ENCODE measurements around the gene OTOS. TPM values are rescaled to one million over a fixed set of nuclear protein-coding genes. Genes with fewer than 3 reads are reported as not detected.

Gene OTOS
- total RNA-seq, 1 donor from 2014 or later: not detected

DNA sequence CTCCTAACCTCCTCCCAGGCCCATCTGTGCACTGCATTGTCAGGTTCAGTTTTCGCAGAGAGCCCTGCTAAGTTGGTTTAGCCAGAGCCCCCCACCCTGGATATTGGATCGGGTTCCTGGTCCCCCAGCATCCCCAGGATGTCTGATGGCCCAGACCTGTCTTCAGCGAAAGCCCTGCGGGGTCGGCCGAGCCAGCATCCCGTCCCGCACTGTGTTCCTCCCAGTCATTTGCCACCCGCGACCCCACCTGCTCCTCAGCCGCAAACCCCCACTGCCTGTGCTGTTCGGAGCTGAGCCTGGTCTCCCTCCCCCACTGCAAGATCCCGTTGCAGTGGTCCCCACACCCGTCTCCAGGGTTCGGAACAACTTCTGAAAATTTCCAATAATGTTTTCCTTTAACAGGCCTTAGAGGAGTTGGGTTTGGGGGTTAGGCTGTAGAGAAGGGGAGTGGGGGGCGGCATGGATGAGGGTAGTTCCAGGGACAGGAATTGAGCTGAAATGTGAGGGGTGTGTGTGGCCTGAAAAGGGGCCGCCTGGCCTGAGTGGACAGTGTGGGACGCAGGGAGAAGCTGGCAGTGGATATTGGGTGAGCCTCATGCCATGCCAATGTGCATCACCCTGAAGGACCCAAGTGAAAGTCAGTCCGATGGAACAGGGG lies 2.7 kb downstream of the OTOS start:
- ATAC-seq: no peak
- DNase-seq: no peak
- no peaks in the 10 kb centered on the region for H3K9me3 ChIP-seq
- intact Hi-C loops (cut with DNase I): no loop called here
- no peak overlapping the region for H3K4me3 ChIP-seq
- H3K27ac ChIP-seq: no peak overlapping the region
- peaks cover 10% of the 10 kb centered on the region for H3K36me3 ChIP-seq
- no peak for TF ChIP-seq CTCF (IDR thresholded peaks at IDR 0.05)
- H3K4me1 ChIP-seq: peaks cover 16% of the 10 kb centered on the region
- peaks cover 1% of the 10 kb centered on the region for H3K27me3 ChIP-seq (ENCODE audit: low read depth)

- H3K27ac ChIP-seq: peak overlapping the region; percentile 77
- H3K27me3 ChIP-seq (ENCODE audit: low read depth): no peaks in the 10 kb centered on the region
- H3K9me3 ChIP-seq: no peaks in the 10 kb centered on the region
- peak; percentile 32 to 40 for ATAC-seq
- H3K4me3 ChIP-seq: peak overlapping the region; percentile 99
- H3K36me3 ChIP-seq: peaks cover 20% of the 10 kb centered on the region
- intact Hi-C loops (cut with DNase I): no loop called here
- TF ChIP-seq CTCF (IDR thresholded peaks at IDR 0.05): no peak
- DNase-seq: no peak
- peaks cover 16% of the 10 kb centered on the region for H3K4me1 ChIP-seq
Observed at GRCh38 chr2:240136671-240137292, 3.7 kb downstream of the OTOS start.

DNA sequence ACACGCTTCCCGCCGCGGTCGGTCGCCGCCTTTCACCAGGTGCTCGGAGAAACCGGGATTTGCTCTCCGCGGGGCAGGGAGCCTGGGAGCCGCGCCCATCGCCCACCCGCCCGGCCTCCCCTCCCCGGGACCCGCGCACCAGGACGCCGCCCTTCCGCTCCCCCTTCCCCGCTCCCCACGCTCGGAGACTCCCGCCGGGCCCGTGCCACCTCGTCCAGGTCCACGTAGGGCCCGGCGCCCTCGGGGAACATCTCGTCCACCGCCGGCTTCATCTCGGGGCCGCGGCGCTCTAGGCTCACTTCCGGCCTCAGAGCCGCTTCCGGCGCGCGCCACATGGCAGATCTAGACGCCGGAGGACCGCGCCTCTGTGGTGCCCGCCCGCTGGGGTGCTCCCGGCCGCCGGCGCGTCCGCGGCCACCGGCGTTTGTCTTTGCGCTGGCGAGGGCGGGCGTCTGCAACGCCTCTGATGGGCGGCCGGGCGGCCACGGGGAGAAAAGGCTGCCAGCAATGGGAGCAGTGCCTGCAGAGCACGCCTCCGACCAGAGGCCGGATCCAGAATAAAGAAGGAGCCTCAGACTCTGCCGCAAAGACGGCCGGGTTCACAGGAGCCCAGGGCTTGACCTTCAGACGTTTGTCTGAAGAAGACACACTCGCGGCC lies 4.3 kb downstream of the OTOS start, which contains the start of gene COPS9:
COPS9 (minus strand) TSS at position 293 of the 658 bp plus-strand sequence; CDS start at position 272, 21 bp downstream.
- DNase-seq: peak; percentile 93
- Histone ChIP-seq H3K4me1 (peaks cover 16% of the 10 kb centered on the region), H3K4me3 (peak within 1 kb of the TSS; percentile 99), H3K27ac (peak within 1 kb of the TSS; percentile 77), H3K36me3 (peaks cover 26% of the 10 kb centered on the region), H3K27me3 (ENCODE audit: low read depth) (no peaks in the 10 kb centered on the region), H3K9me3 (no peaks in the 10 kb centered on the region)
- intact Hi-C loops (cut with DNase I): no loop called here
- TF ChIP-seq CTCF (IDR thresholded peaks at IDR 0.05): no peak
- ATAC-seq: peak; percentile 97 to 99

DNA sequence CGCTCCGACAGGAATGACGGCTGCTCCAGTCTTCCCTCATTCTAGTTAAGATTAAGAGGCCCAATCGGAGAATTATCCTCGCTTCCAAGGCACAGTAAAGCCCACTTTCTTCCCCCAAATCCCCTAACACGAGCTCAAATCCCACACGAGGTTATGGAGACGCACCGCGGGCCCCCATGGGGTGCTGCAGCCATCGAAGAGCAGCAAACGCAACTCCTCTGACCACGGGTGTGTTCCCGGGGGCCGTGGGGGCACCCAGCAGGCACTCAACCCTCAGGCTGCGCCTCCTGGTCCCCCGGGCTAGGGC lies 4.8 kb downstream of the OTOS start:
- H3K36me3 ChIP-seq: peaks cover 31% of the 10 kb centered on the region
- no peak for DNase-seq
- peak overlapping the region; percentile 77 for H3K27ac ChIP-seq
- intact Hi-C loops (cut with DNase I): no loop called here
- no peaks in the 10 kb centered on the region for H3K27me3 ChIP-seq (ENCODE audit: low read depth)
- TF ChIP-seq CTCF (IDR thresholded peaks at IDR 0.05): no peak
- peaks cover 16% of the 10 kb centered on the region for H3K4me1 ChIP-seq
- peak; percentile 25 to 39 for ATAC-seq
- H3K4me3 ChIP-seq: peak overlapping the region; percentile 99
- no peaks in the 10 kb centered on the region for H3K9me3 ChIP-seq

GRCh38 chr2:240134956-240135520 lies 5.4 kb downstream of the OTOS start:
- intact Hi-C loops (cut with DNase I): no loop called here
- no peak overlapping the region for H3K27ac ChIP-seq
- H3K4me1 ChIP-seq: peaks cover 16% of the 10 kb centered on the region
- no peaks in the 10 kb centered on the region for H3K27me3 ChIP-seq (ENCODE audit: low read depth)
- ATAC-seq (no peak), DNase-seq (peak; percentile 28)
- peak overlapping the region; percentile 99 for H3K4me3 ChIP-seq
- no peak for TF ChIP-seq CTCF (IDR thresholded peaks at IDR 0.05)
- no peaks in the 10 kb centered on the region for H3K9me3 ChIP-seq
- peaks cover 37% of the 10 kb centered on the region for H3K36me3 ChIP-seq

Data from lower lobe of right lung (tissue), 2 donors.